GM19023 (cell line): ENCODE results near the gene RRP12.
"Not testable (repeated sequence)": the region's sequence is repeated elsewhere in the genome, so short reads cannot be mapped to it uniquely, and the experiment has no call there.

Experiments
- ATAC-seq: cut with Tn5 transposase; IDR thresholded peaks from one replicate; pipeline ENCODE4 v1.9.1; 2021; ENCODE audit warnings: mild to moderate bottlenecking, moderate library complexity; ENCODE audit not compliant: unreplicated experiment

The RRP12 gene, protein sequence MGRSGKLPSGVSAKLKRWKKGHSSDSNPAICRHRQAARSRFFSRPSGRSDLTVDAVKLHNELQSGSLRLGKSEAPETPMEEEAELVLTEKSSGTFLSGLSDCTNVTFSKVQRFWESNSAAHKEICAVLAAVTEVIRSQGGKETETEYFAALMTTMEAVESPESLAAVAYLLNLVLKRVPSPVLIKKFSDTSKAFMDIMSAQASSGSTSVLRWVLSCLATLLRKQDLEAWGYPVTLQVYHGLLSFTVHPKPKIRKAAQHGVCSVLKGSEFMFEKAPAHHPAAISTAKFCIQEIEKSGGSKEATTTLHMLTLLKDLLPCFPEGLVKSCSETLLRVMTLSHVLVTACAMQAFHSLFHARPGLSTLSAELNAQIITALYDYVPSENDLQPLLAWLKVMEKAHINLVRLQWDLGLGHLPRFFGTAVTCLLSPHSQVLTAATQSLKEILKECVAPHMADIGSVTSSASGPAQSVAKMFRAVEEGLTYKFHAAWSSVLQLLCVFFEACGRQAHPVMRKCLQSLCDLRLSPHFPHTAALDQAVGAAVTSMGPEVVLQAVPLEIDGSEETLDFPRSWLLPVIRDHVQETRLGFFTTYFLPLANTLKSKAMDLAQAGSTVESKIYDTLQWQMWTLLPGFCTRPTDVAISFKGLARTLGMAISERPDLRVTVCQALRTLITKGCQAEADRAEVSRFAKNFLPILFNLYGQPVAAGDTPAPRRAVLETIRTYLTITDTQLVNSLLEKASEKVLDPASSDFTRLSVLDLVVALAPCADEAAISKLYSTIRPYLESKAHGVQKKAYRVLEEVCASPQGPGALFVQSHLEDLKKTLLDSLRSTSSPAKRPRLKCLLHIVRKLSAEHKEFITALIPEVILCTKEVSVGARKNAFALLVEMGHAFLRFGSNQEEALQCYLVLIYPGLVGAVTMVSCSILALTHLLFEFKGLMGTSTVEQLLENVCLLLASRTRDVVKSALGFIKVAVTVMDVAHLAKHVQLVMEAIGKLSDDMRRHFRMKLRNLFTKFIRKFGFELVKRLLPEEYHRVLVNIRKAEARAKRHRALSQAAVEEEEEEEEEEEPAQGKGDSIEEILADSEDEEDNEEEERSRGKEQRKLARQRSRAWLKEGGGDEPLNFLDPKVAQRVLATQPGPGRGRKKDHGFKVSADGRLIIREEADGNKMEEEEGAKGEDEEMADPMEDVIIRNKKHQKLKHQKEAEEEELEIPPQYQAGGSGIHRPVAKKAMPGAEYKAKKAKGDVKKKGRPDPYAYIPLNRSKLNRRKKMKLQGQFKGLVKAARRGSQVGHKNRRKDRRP (N-terminal part only)

GRCh38 chr10:97400665-97401454, at the start of gene RRP12:
TSS of gene RRP12 (minus strand) at chr10:97401340. CDS start at chr10:97401231, 109 bp downstream.
- peak; percentile 96 for ATAC-seq

- ATAC-seq = no peak
Measured at GRCh38 chr10:97450828-97451227, 49.7 kb upstream of the RRP12 start.

GRCh38 chr10:97445722-97446639, 44.8 kb upstream of the RRP12 start, which contains the start of the genes EXOSC1 and ZDHHC16:
TSS of gene EXOSC1 (minus strand) at chr10:97446006. CDS start at chr10:97445985, 21 bp downstream.
TSS of gene ZDHHC16 (plus strand) at chr10:97446175. CDS start at chr10:97451676, 5,501 bp downstream.
- peak; percentile 92 for ATAC-seq

GRCh38 chr10:97445357-97445721, 44.2 kb upstream of the RRP12 start:
- no peak for ATAC-seq

DNA sequence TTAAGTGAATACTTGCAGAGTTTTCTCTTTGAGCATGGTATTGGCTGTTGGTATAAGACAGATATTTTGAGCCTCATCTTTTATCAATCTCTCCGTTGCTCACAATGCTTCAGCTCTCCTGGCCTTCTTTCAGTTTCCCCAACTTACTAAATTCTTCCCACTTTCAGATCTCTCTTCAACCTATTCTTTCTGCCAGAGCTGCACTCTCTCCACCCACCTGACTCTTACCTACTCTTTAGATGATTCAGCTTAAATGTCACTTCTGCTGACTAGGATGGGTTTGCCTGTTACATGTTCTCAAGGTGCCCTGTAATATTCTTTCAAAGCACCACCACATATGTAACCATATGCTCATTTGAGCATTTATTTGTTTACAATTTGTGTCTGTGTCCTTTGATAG, 43.1 kb upstream of the RRP12 start:
- ATAC-seq = no peak

GRCh38 chr10:97442277-97442676, 41.1 kb upstream of the RRP12 start:
- no peak for ATAC-seq

GRCh38 chr10:97435211-97435610, 34.1 kb upstream of the RRP12 start:
- ATAC-seq = no peak

DNA sequence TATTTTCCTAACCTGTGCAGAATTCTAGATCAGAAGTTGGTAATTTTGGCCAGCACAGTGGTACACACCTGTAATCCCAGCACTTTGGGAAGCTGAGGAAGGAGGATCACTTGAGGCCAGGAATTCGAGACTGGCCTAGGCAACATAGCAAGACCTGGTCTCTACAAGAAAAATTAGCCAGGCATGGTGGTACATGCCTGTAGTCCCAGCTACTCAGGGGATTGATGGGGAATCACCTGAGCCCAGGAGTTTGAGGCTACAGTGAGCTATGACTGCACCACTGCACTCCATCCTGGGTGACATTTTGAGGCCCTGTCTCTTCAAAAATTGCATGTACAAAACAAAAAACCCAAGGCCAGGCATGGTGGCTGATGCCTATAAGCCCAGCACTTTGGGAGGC, 33.4 kb upstream of the RRP12 start:
- no peak for ATAC-seq

- no peak for ATAC-seq
Measured at GRCh38 chr10:97434055-97434454, 32.9 kb upstream of the RRP12 start.

- ATAC-seq = no peak
Measured at GRCh38 chr10:97428572-97428981, 27.4 kb upstream of the RRP12 start.

GRCh38 chr10:97427571-97428179, 26.5 kb upstream of the RRP12 start:
- no peak for ATAC-seq

GRCh38 chr10:97426776-97427570, 25.8 kb upstream of the RRP12 start:
- no peak for ATAC-seq

- peak; percentile 88 for ATAC-seq
Measured at GRCh38 chr10:97425964-97426775, 25.0 kb upstream of the RRP12 start, which contains the start of gene PGAM1. TSS of gene PGAM1 (plus strand) at chr10:97426191. CDS start at chr10:97426308, 117 bp downstream.

DNA sequence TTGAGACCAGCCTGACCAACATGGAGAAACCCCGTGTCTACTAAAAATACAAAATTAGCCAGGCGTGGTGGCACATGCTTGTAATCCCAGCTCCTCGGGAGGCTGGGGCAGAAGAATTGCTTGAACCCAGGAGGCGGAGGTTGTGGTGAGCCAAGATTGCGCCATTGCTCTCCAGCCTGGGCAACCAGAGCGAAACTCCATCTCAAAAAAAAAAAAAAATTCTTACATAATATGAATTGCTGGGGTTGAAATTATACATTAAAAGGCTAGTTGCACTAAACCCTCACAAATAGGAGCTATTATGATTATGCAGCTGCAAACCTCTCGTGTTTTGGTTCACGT, 22.6 kb upstream of the RRP12 start:
- not testable (repeated sequence) for ATAC-seq

DNA sequence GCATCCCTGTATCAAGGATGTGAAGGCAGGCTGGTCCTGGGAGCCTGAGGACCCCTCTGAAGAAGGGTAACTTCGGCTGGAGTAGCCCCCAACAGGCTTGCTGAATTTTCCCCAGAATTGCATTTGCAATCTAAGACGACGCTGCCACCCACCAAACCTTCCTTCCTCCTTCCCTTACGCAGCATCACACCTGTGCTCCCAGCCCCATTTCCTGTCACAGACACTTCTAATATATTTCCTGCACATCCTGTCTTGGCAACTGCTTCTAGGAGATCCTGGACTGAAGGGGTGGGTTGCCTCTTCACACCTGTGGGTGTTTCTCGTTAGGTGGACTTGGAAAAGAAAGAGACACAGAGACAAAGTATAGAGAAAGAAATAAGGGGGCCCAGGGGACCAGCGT, 15.4 kb upstream of the RRP12 start:
- ATAC-seq = no peak

GRCh38 chr10:97412891-97413304, 11.8 kb upstream of the RRP12 start:
- no peak for ATAC-seq

DNA sequence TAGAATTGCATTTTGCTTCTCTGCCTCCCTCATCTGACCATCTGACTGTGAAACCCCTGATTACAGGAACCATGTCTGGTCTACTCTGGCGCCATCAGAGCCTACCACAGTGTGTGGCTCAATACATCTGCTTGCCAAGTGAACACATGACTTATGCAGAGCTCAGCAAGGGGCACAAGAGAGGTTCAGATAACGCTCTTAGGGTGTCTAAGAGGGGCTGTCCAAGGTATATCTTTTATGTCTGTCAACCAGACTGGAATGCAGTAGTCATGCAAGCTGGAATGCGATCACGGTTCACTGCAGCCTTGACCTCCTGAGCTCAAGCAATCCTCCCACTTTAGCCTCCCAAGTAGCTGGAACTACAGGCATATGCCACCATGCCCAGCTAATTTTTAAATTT, 10.3 kb upstream of the RRP12 start:
- no peak for ATAC-seq
